ENCODE data around the gene ADARB2.

GRCh38 chr10:1532636-1533035 lies 204.7 kb downstream of the ADARB2 start:
- no peak for TF ChIP-seq CTCF (IDR thresholded peaks at IDR 0.05)
- no peak for TF ChIP-seq POLR2AphosphoS5 (IDR thresholded peaks at IDR 0.05)
- TF ChIP-seq POLR2A (IDR thresholded peaks at IDR 0.05), result no peak

Data from suprapubic skin (tissue), 4 donors.